GM12892 (cell line): ENCODE data around the gene BPIFB3.

Experiments
- POLR2A ChIP-seq: IDR thresholded peaks from 2 replicates; pipeline ENCODE4 v1.6.1; 2011; ENCODE audit warnings: low read depth, low read length, control low read depth
- POLR2AphosphoS5 ChIP-seq: IDR thresholded peaks from 2 replicates; pipeline ENCODE4 v1.6.1; 2011; ENCODE audit warnings: low read depth, low read length, control low read depth
- TAF1 ChIP-seq: IDR thresholded peaks from 2 replicates; pipeline ENCODE4 v1.6.1; 2011; ENCODE audit warnings: low read depth, mild to moderate bottlenecking, control low read depth, low read length, borderline replicate concordance

DNA sequence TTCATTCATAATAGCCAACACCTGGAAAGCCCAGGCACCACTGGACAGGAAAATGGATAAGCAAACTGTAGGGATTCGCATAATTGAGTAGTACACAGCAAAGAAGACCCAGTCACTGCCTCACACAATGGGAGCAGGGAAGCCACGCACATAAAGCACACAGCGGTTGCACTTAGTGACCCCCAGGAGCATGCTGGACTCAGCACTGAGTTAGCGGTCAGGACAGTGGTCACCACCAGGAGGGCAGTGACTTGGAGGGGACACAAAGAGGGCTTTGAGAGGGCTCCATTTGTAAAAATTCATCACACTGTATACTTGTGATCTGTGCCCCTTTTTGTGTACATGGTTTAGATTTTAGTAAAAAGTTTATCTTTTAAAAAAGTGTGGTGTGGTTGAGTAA, 2.4 kb upstream of the BPIFB3 start:
- TF ChIP-seq POLR2A (no peak), POLR2AphosphoS5 (no peak), TAF1 (no peak)
